Keratinocyte (primary cell): ENCODE data around the gene KIR2DL1.
"Not testable (repeated sequence)": the region's sequence is repeated elsewhere in the genome, so short reads cannot be mapped to it uniquely, and the experiment has no call there.

Experiments
- EZH2 ChIP-seq: IDR thresholded peaks from one replicate; pipeline ENCODE4 v1.6.1; 2012; ENCODE audit warnings: inconsistent platforms, mild to moderate bottlenecking, low read length, moderate library complexity
- TF ChIP-seq, protein P1 (sequence below), 3 experiments: IDR thresholded peaks in 1 of 3; conservative IDR thresholded peaks in 1 of 3; optimal IDR thresholded peaks in 1 of 3; 2 replicates in 2 of 3; 3 replicates in 1 of 3; pipeline versions ENCODE3 to v1.5.1; 2011; ENCODE audit warnings: low read length in 3 of 3, mild to moderate bottlenecking in 3 of 3, moderate library complexity in 2 of 3, control low read depth in 1 of 3, inconsistent platforms in 1 of 3; ENCODE audit not compliant: insufficient read depth in 2 of 3; ENCODE audit errors: extremely low read depth in 1 of 3

DNA sequence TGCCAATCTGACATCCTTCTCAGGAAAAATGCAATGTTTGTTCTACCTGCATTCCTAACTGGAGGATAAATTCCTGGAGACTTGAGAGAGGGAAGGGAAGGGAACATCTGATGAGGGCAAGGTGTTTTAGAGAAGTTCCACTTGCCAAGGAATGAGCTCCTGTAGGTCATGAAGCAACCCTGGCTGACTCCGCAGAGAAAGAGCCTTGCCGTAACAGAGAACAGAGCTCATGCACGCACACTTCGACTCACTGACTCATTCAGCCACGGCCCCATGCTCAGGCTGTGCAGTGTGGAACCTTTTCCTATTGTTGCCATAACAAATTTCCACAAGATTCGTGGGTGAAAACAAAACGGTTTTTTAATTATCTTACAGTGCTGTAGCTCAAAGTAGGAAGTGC is 9.3 kb downstream of the KIR2DL1 start:
- TF ChIP-seq EZH2 = not testable (repeated sequence)
- TF ChIP-seq, protein P1, sequence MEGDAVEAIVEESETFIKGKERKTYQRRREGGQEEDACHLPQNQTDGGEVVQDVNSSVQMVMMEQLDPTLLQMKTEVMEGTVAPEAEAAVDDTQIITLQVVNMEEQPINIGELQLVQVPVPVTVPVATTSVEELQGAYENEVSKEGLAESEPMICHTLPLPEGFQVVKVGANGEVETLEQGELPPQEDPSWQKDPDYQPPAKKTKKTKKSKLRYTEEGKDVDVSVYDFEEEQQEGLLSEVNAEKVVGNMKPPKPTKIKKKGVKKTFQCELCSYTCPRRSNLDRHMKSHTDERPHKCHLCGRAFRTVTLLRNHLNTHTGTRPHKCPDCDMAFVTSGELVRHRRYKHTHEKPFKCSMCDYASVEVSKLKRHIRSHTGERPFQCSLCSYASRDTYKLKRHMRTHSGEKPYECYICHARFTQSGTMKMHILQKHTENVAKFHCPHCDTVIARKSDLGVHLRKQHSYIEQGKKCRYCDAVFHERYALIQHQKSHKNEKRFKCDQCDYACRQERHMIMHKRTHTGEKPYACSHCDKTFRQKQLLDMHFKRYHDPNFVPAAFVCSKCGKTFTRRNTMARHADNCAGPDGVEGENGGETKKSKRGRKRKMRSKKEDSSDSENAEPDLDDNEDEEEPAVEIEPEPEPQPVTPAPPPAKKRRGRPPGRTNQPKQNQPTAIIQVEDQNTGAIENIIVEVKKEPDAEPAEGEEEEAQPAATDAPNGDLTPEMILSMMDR (optimal IDR thresholded peaks at IDR 0.05 in 1 of 3, IDR thresholded peaks at IDR 0.05 in 1 of 3, conservative IDR thresholded peaks at IDR 0.05 in 1 of 3; ENCODE audit: extremely low read depth in 1 of 3, insufficient read depth in 2 of 3, low read length in 3 of 3) = not testable (repeated sequence)
